Cardiac muscle cell (in vitro differentiated cells and primary cell): ENCODE measurements around the gene STARD5. TPM values are rescaled to one million over a fixed set of nuclear protein-coding genes. Genes with fewer than 3 reads are reported as not detected.

ENCODE experiments used
- DNase-seq, 2 donors: peaks; one replicate each; pipeline versions ENCODE4 v3.0.0 to v3.0.0-alpha.2; 2010 to 2017; ENCODE audit warnings: low read depth in 1 of 2, low spot score in 1 of 2
- H3K27ac ChIP-seq: fragments of 200-600 bp; sonication (generic); 2 replicates; pipeline ENCODE4 v1.5.1; 2016
- H3K27me3 ChIP-seq: fragments of 200-600 bp; sonication (generic); 2 replicates; pipeline ENCODE4 v1.6.0; 2016; ENCODE audit warnings: control low read depth
- H3K36me3 ChIP-seq: fragments of 200-600 bp; sonication (generic); 2 replicates; pipeline ENCODE4 v1.5.1; 2016; ENCODE audit warnings: control low read depth
- H3K4me1 ChIP-seq: fragments of 200-600 bp; sonication (generic); 2 replicates; pipeline ENCODE4 v1.8.1; 2017; ENCODE audit warnings: low read depth, mild to moderate bottlenecking, mixed run types
- H3K4me3 ChIP-seq: fragments of 200-600 bp; sonication (generic); 2 replicates; pipeline ENCODE4 v1.5.1; 2016; ENCODE audit warnings: mild to moderate bottlenecking
- H3K9me3 ChIP-seq: fragments of 200-600 bp; sonication (generic); 2 replicates; pipeline ENCODE4 v1.5.1; 2017; ENCODE audit warnings: low read depth, mild to moderate bottlenecking, control low read depth
- CTCF ChIP-seq: IDR thresholded peaks from 2 replicates; pipeline ENCODE4 v1.5.1; 2012; ENCODE audit warnings: low read depth, mild to moderate bottlenecking, low read length
- polyA plus RNA-seq: library from polyadenylated mRNA; unstranded; fragments of >200 nt; fragmentation: Nextera tagmentation; extraction: Ambion mirVana; gene quantifications from 2 replicates; pipeline ENCODE4 v1.2.1, GENCODE V29; 2016
- total RNA-seq: library from RNA; depleted of rRNA; stranded (reverse); fragments of >200 nt; gene quantifications from 2 replicates; pipeline ENCODE4 v1.2.3, GENCODE V29; 2016

The STARD5 gene
- total and polyA plus RNA-seq, 2 experiments from 2014 or later = 2.1 to 2.2 TPM

GRCh38 chr15:81326466-81327212, 2.7 kb upstream of the STARD5 start:
- H3K9me3 ChIP-seq = no peaks in the 10 kb centered on the region
- DNase-seq = no peak
- H3K27ac ChIP-seq = no peak overlapping the region
- H3K4me1 ChIP-seq = peaks cover 10% of the 10 kb centered on the region
- H3K4me3 ChIP-seq = no peak overlapping the region
- no peak for TF ChIP-seq CTCF
- H3K27me3 ChIP-seq = no peaks in the 10 kb centered on the region
- no peaks in the 10 kb centered on the region for H3K36me3 ChIP-seq

- H3K9me3 ChIP-seq = no peaks in the 10 kb centered on the region
- no peak for TF ChIP-seq CTCF
- peak overlapping the region; percentile 39 for H3K4me3 ChIP-seq
- H3K27me3 ChIP-seq = no peaks in the 10 kb centered on the region
- no peaks in the 10 kb centered on the region for H3K4me1 ChIP-seq
- no peaks in the 10 kb centered on the region for H3K36me3 ChIP-seq
- DNase-seq = no peak
- H3K27ac ChIP-seq = no peak overlapping the region
Observed at GRCh38 chr15:81323559-81323943, 390 bp downstream of the STARD5 start.

- no peaks in the 10 kb centered on the region for H3K4me1 ChIP-seq
- H3K27ac ChIP-seq = no peak overlapping the region
- TF ChIP-seq CTCF = no peak
- H3K27me3 ChIP-seq = no peaks in the 10 kb centered on the region
- DNase-seq = no peak
- H3K9me3 ChIP-seq = no peaks in the 10 kb centered on the region
- no peaks in the 10 kb centered on the region for H3K36me3 ChIP-seq
- no peak overlapping the region for H3K4me3 ChIP-seq
Observed at GRCh38 chr15:81322676-81323253, 1.2 kb downstream of the STARD5 start.

- no peak for DNase-seq
Observed at GRCh38 chr15:81321667-81322066, 2.3 kb downstream of the STARD5 start.

GRCh38 chr15:81317642-81318017, 6.3 kb downstream of the STARD5 start:
- H3K27me3 ChIP-seq = no peaks in the 10 kb centered on the region
- H3K4me1 ChIP-seq = no peaks in the 10 kb centered on the region
- no peak overlapping the region for H3K27ac ChIP-seq
- no peaks in the 10 kb centered on the region for H3K36me3 ChIP-seq
- no peak for TF ChIP-seq CTCF
- DNase-seq = no peak
- H3K9me3 ChIP-seq = no peaks in the 10 kb centered on the region
- no peak overlapping the region for H3K4me3 ChIP-seq

More at GRCh38 chr15:81321667-81322066, 2.3 kb downstream of the STARD5 start:
- H3K27me3 ChIP-seq = no peaks in the 10 kb centered on the region
- TF ChIP-seq CTCF = no peak
- no peak overlapping the region for H3K27ac ChIP-seq
- H3K9me3 ChIP-seq = no peaks in the 10 kb centered on the region
- no peak overlapping the region for H3K4me3 ChIP-seq
- no peaks in the 10 kb centered on the region for H3K36me3 ChIP-seq
- no peaks in the 10 kb centered on the region for H3K4me1 ChIP-seq
